Hypothalamus (tissue), 51 donors: ENCODE data around the gene NDRG4.

Source experiments
- DNase-seq, 51 donors: peaks; one replicate each; lab custom pipeline; 2025; lab: John Stamatoyannopoulos, UW

Gene NDRG4

GRCh38 chr16:58499615-58500351, at the start of gene NDRG4:
Gene NDRG4 (plus strand): TSS chr16:58500143. CDS start chr16:58500249, 106 bp downstream.
- DNase-seq: peak in 49 of 51 donors; percentile 34 to 98 (median 88)

- DNase-seq: no peak
These were observed 49.4 kb upstream of the NDRG4 start for GRCh38 chr16:58450590-58450989.

GRCh38 chr16:58451265-58451689, 48.7 kb upstream of the NDRG4 start:
- DNase-seq: peak in 1 of 51 donors; percentile 52

GRCh38 chr16:58451945-58452401, 48.0 kb upstream of the NDRG4 start:
- DNase-seq: peak in 1 of 51 donors; percentile 32

GRCh38 chr16:58452640-58453039, 47.3 kb upstream of the NDRG4 start:
- DNase-seq: no peak

GRCh38 chr16:58454178-58454577, 45.8 kb upstream of the NDRG4 start:
- no peak for DNase-seq

GRCh38 chr16:58454856-58455255, 45.1 kb upstream of the NDRG4 start:
- peak in 1 of 51 donors; percentile 22 for DNase-seq

- DNase-seq: no peak
These were observed 44.2 kb upstream of the NDRG4 start for GRCh38 chr16:58455750-58456149.

- DNase-seq: no peak
These were observed 43.8 kb upstream of the NDRG4 start for GRCh38 chr16:58456193-58456592.

GRCh38 chr16:58458606-58459343, 41.2 kb upstream of the NDRG4 start:
- DNase-seq: no peak

- peak in 1 of 51 donors; percentile 2 for DNase-seq
These were observed 40.4 kb upstream of the NDRG4 start for GRCh38 chr16:58459344-58460218.

GRCh38 chr16:58460219-58460610, 39.7 kb upstream of the NDRG4 start:
- no peak for DNase-seq

- no peak for DNase-seq
These were observed 38.9 kb upstream of the NDRG4 start for GRCh38 chr16:58461056-58461455.

- DNase-seq: no peak
These were observed 38.3 kb upstream of the NDRG4 start for GRCh38 chr16:58461640-58462039.

GRCh38 chr16:58462089-58462488, 37.9 kb upstream of the NDRG4 start:
- DNase-seq: no peak

- no peak for DNase-seq
These were observed 37.4 kb upstream of the NDRG4 start for GRCh38 chr16:58462499-58462996.

- DNase-seq: peak in 2 of 51 donors; percentile 13 to 23
These were observed 36.7 kb upstream of the NDRG4 start for GRCh38 chr16:58462997-58463941.

- peak in 4 of 51 donors; percentile 8 to 44 (median 29) for DNase-seq
These were observed 35.7 kb upstream of the NDRG4 start for GRCh38 chr16:58464047-58464915.
